ENCODE data around the gene HNRNPF. TPM values are rescaled to one million over a fixed set of nuclear protein-coding genes. Genes with fewer than 3 reads are reported as not detected.

The HNRNPF gene
- total RNA-seq, 2 experiments from 2014 or later, result 280 to 340 TPM

GRCh38 chr10:43420369-43421200 is 11.6 kb upstream of the HNRNPF start:
- H3K9me2 ChIP-seq (ENCODE audit: insufficient read depth, low read length), result no peaks in the 10 kb centered on the region
- ChIA-PET POLR2A (interaction anchor here (0.6 to 2.3 kb wide), 9 partner anchors 9 to 400 kb away, joined by 3 to 8 read pairs (median 4); partner anchors contain the start of gene ZNF487), CTCF (ENCODE audit: unreplicated experiment) (no interaction called here)
- peak overlapping the region; percentile 85 for H3K4me2 ChIP-seq (ENCODE audit: low read length)
- peak overlapping the region; percentile 92; the same call in 1 of the 2 replicates for H2AFZ ChIP-seq (ENCODE audit: low read length)
- intact Hi-C loops (cut with micrococcal nuclease; ENCODE audit: unreplicated experiment), result loop anchor here (1.0 kb wide), 3 partner anchors 16 to 32 kb away; no protein-coding TSS in a partner anchor
- no peak for TF ChIP-seq EZH2phosphoT487 (IDR thresholded peaks at IDR 0.05; ENCODE audit: borderline replicate concordance, low read depth, low read length)
- peak; percentile 63 for TF ChIP-seq CTCF (conservative IDR thresholded peaks at IDR 0.05; ENCODE audit: low read length)
- peak overlapping the region; percentile 88 for H3K27ac ChIP-seq (ENCODE audit: low read depth, low read length, poor library complexity, severe bottlenecking)
- H3K9me3 ChIP-seq (ENCODE audit: low read length), result no peaks in the 10 kb centered on the region
- H3K79me2 ChIP-seq (ENCODE audit: insufficient read depth, low read depth, low read length), result no peaks in the 10 kb centered on the region
- BruUV-seq (replicated peaks), result no TSS peak
- H3K4me3 ChIP-seq (ENCODE audit: low read depth, low read length, poor library complexity, severe bottlenecking), result peak overlapping the region; percentile 65
- DNase-seq (ENCODE audit: low spot score), result peak; percentile 86
- peaks cover 53% of the 10 kb centered on the region for H3K4me1 ChIP-seq (ENCODE audit: insufficient read depth, low read length, poor library complexity, severe bottlenecking)
- H4K20me1 ChIP-seq (ENCODE audit: insufficient read depth, low read length), result no peaks in the 10 kb centered on the region
- H3K36me3 ChIP-seq (ENCODE audit: insufficient read depth, low read length), result no peaks in the 10 kb centered on the region

GRCh38 chr10:43419997-43420368 is 11.0 kb upstream of the HNRNPF start:
- no peaks in the 10 kb centered on the region for H3K36me3 ChIP-seq (ENCODE audit: insufficient read depth, low read length)
- H3K4me3 ChIP-seq (ENCODE audit: low read depth, low read length, poor library complexity, severe bottlenecking), result peak overlapping the region; percentile 65
- peaks cover 53% of the 10 kb centered on the region for H3K4me1 ChIP-seq (ENCODE audit: insufficient read depth, low read length, poor library complexity, severe bottlenecking)
- BruUV-seq (replicated peaks), result TSS peak; percentile 71
- H3K79me2 ChIP-seq (ENCODE audit: insufficient read depth, low read depth, low read length), result no peaks in the 10 kb centered on the region
- H3K4me2 ChIP-seq (ENCODE audit: low read length), result peak overlapping the region; percentile 85
- H3K9me2 ChIP-seq (ENCODE audit: insufficient read depth, low read length), result no peaks in the 10 kb centered on the region
- H4K20me1 ChIP-seq (ENCODE audit: insufficient read depth, low read length), result no peaks in the 10 kb centered on the region
- CTCF ChIA-PET (ENCODE audit: unreplicated experiment), result no interaction called here
- H3K9me3 ChIP-seq (ENCODE audit: low read length), result no peaks in the 10 kb centered on the region
- peak overlapping the region; percentile 88 for H3K27ac ChIP-seq (ENCODE audit: low read depth, low read length, poor library complexity, severe bottlenecking)
- intact Hi-C loops (cut with micrococcal nuclease; ENCODE audit: unreplicated experiment), result loop anchor here (1.0 kb wide), 3 partner anchors 16 to 32 kb away; no protein-coding TSS in a partner anchor
- peak overlapping the region; percentile 92; the same call in 1 of the 2 replicates for H2AFZ ChIP-seq (ENCODE audit: low read length)
- DNase-seq (ENCODE audit: low spot score), result no peak
- POLR2A ChIA-PET, result interaction anchor here (0.5 to 2.3 kb wide), 6 partner anchors 14 to 401 kb away, joined by 4 to 8 read pairs (median 4); partner anchors contain the start of gene ZNF487
- no peak for TF ChIP-seq EZH2phosphoT487 (IDR thresholded peaks at IDR 0.05; ENCODE audit: borderline replicate concordance, low read depth, low read length)
- TF ChIP-seq CTCF (conservative IDR thresholded peaks at IDR 0.05; ENCODE audit: low read length), result no peak
